H1 (cell line): ENCODE measurements around the gene SAXO1. TPM values are rescaled to one million over a fixed set of nuclear protein-coding genes. Genes with fewer than 3 reads are reported as not detected.
A peak's percentile ranks its signal among the peaks of the same experiment; 100 is the strongest.

Source experiments
- CTCF ChIA-PET: fragments of 300-600 bp; sonication (Branson Sonifier 250); formaldehyde crosslinking; loops from one replicate; lab custom pipeline; 2021; ENCODE audit not compliant: partially characterized antibody; lab: Charles Lee
- POLR2A ChIA-PET: fragments of 300-600 bp; sonication (Branson Sonifier 250); formaldehyde crosslinking; loops from one replicate; lab custom pipeline; 2021; ENCODE audit warnings: inconsistent platforms; ENCODE audit not compliant: partially characterized antibody; lab: Charles Lee
- DNase-seq, 2 experiments: peaks; one replicate each; pipeline versions ENCODE4 v3.0.0 to v3.0.0-alpha.2; 2010 to 2022; ENCODE audit warnings: low spot score in 2 of 2, low read depth in 1 of 2, mixed read lengths in 1 of 2
- FAIRE-seq: peaks from 2 replicates; lab custom pipeline; 2011; peaks lifted over from hg19 to GRCh38; lab: Jason Lieb, UNC
- H2AFZ ChIP-seq: 2 replicates; pipeline ENCODE4 v1.8.1; 2012; ENCODE audit warnings: low read length, inconsistent platforms
- H2AK5ac ChIP-seq: 2 replicates; pipeline ENCODE4 v1.6.1; 2013; ENCODE audit warnings: low read depth, low read length
- H2BK120ac ChIP-seq: replicated peaks from 2 replicates; pipeline ENCODE3; 2013; ENCODE audit warnings: low read depth, low read length, inconsistent platforms
- H2BK12ac ChIP-seq: 2 replicates; pipeline ENCODE4 v1.6.1; 2013; ENCODE audit warnings: low read depth, low read length
- H2BK15ac ChIP-seq: 2 replicates; pipeline ENCODE4 v1.6.1; 2013; ENCODE audit warnings: low read length
- H2BK20ac ChIP-seq: 2 replicates; pipeline ENCODE4 v1.6.1; 2013; ENCODE audit warnings: low read length
- H2BK5ac ChIP-seq: 2 replicates; pipeline ENCODE4 v1.6.1; 2013; ENCODE audit warnings: low read depth, low read length
- H3K14ac ChIP-seq: 2 replicates; pipeline ENCODE4 v1.6.1; 2013; ENCODE audit warnings: inconsistent platforms; ENCODE audit not compliant: insufficient read length
- H3K18ac ChIP-seq: 2 replicates; pipeline ENCODE4 v1.6.1; 2013; ENCODE audit warnings: low read length; ENCODE audit errors: extremely low read depth
- H3K23ac ChIP-seq: 2 replicates; pipeline ENCODE4 v1.6.1; 2013; ENCODE audit warnings: inconsistent platforms; ENCODE audit not compliant: insufficient read length
- H3K23me2 ChIP-seq: 2 replicates; pipeline ENCODE4 v1.6.1; 2013; ENCODE audit warnings: low read depth, low read length
- H3K27ac ChIP-seq: 2 replicates; pipeline ENCODE4 v1.6.1; 2011; ENCODE audit warnings: low read depth, low read length, inconsistent platforms
- H3K27me3 ChIP-seq, 4 experiments: replicated peaks in 1 of 4; 1 replicate in 1 of 4; 2 replicates in 3 of 4; pipeline versions ENCODE4 v1.6.1 to v1.8.1; 2011 to 2013; ENCODE audit warnings: low read length in 3 of 4, mild to moderate bottlenecking in 3 of 4, inconsistent platforms in 2 of 4, mixed read lengths in 2 of 4, moderate library complexity in 1 of 4; ENCODE audit not compliant: control insufficient read depth in 3 of 4, insufficient read depth in 3 of 4; ENCODE audit errors: extremely low read depth in 1 of 4
- H3K36me3 ChIP-seq, 4 experiments: 2 replicates each; pipeline versions ENCODE4 v1.6.1 to v1.8.1; 2011 to 2013; ENCODE audit warnings: mild to moderate bottlenecking in 4 of 4, low read length in 3 of 4, moderate library complexity in 2 of 4, control low read depth in 1 of 4, inconsistent platforms in 1 of 4; ENCODE audit not compliant: insufficient read depth in 4 of 4, control insufficient read depth in 2 of 4
- H3K4ac ChIP-seq: replicated peaks from 2 replicates; pipeline ENCODE3; 2013; ENCODE audit warnings: low read length, low read depth, mixed read lengths, inconsistent platforms; ENCODE audit not compliant: insufficient read length
- H3K4me1 ChIP-seq, 4 experiments: replicated peaks in 1 of 4; 1 replicate in 1 of 4; 2 replicates in 3 of 4; pipeline versions ENCODE4 v1.6.1 to v1.8.1; 2011 to 2013; ENCODE audit warnings: low read length in 3 of 4, inconsistent platforms in 2 of 4, mixed read lengths in 1 of 4; ENCODE audit not compliant: insufficient read depth in 4 of 4, control insufficient read depth in 3 of 4
- H3K4me2 ChIP-seq, 2 experiments: 2 replicates each; pipeline versions ENCODE4 v1.6.1 to v1.8.1; 2011 to 2013; ENCODE audit warnings: low read depth in 2 of 2, low read length in 2 of 2, control low read depth in 1 of 2, inconsistent platforms in 1 of 2, mild to moderate bottlenecking in 1 of 2; ENCODE audit not compliant: insufficient read depth in 1 of 2
- H3K4me3 ChIP-seq, 4 experiments: fragments of 200-600, 300-600 bp in 1 of 4; sonication (generic), shearing (Covaris generic), sonication (Bioruptor Twin) in 1 of 4; 2 replicates each; pipeline versions ENCODE4 v1.5.1 to v1.8.1; 2011 to 2016; ENCODE audit warnings: low read length in 4 of 4, low read depth in 3 of 4, control low read depth in 2 of 4, inconsistent platforms in 2 of 4, mild to moderate bottlenecking in 2 of 4, mixed read lengths in 1 of 4, moderate library complexity in 1 of 4; ENCODE audit not compliant: insufficient read depth in 2 of 4; ENCODE audit errors: extremely low read depth in 1 of 4
- H3K56ac ChIP-seq: replicated peaks from 2 replicates; pipeline ENCODE3; 2013; ENCODE audit warnings: low read depth, mild to moderate bottlenecking, mixed read lengths, low read length, inconsistent platforms; ENCODE audit not compliant: insufficient read length
- H3K79me1 ChIP-seq: 2 replicates; pipeline ENCODE4 v1.6.1; 2013; ENCODE audit warnings: low read depth, low read length, control low read depth
- H3K79me2 ChIP-seq, 2 experiments: 2 replicates each; pipeline versions ENCODE4 v1.6.1 to v1.8.1; 2012 to 2013; ENCODE audit warnings: low read length in 2 of 2, mild to moderate bottlenecking in 2 of 2, inconsistent platforms in 1 of 2; ENCODE audit not compliant: insufficient read depth in 2 of 2, control insufficient read depth in 1 of 2
- H3K9ac ChIP-seq, 4 experiments: replicated peaks in 1 of 4; 1 replicate in 1 of 4; 2 replicates in 3 of 4; pipeline versions ENCODE4 v1.6.1 to v1.8.1; 2011 to 2013; ENCODE audit warnings: low read depth in 3 of 4, low read length in 3 of 4, control low read depth in 2 of 4, mild to moderate bottlenecking in 2 of 4, moderate library complexity in 2 of 4, inconsistent platforms in 1 of 4; ENCODE audit errors: extremely low read depth in 1 of 4
- H3K9me3 ChIP-seq, 2 experiments: 2 replicates each; pipeline versions ENCODE4 v1.6.1 to v1.8.1; 2012 to 2013; ENCODE audit warnings: mild to moderate bottlenecking in 2 of 2, moderate library complexity in 2 of 2, control low read depth in 1 of 2, inconsistent platforms in 1 of 2, low read depth in 1 of 2, low read length in 1 of 2, mixed read lengths in 1 of 2; ENCODE audit not compliant: insufficient read depth in 2 of 2
- H4K20me1 ChIP-seq, 2 experiments: replicated peaks in 1 of 2; 2 replicates each; pipeline versions ENCODE3 to v1.8.1; 2011 to 2013; ENCODE audit warnings: inconsistent platforms in 2 of 2, low read length in 2 of 2, mild to moderate bottlenecking in 1 of 2; ENCODE audit not compliant: insufficient read depth in 2 of 2, control insufficient read depth in 1 of 2
- H4K5ac ChIP-seq: 2 replicates; pipeline ENCODE4 v1.6.1; 2013; ENCODE audit warnings: low read length, low read depth, mixed read lengths, inconsistent platforms; ENCODE audit not compliant: insufficient read length
- H4K8ac ChIP-seq: 2 replicates; pipeline ENCODE4 v1.8.0; 2013; ENCODE audit warnings: mild to moderate bottlenecking, moderate library complexity, low read length, inconsistent platforms; ENCODE audit not compliant: insufficient read depth; ENCODE audit errors: extremely low read depth
- H4K91ac ChIP-seq: replicated peaks from 2 replicates; pipeline ENCODE3; 2013; ENCODE audit warnings: low read length, mixed read lengths, inconsistent platforms; ENCODE audit not compliant: insufficient read length
- CTBP2 ChIP-seq: IDR thresholded peaks from 2 replicates; pipeline ENCODE4 v1.7.0; 2011; ENCODE audit warnings: borderline replicate concordance, mild to moderate bottlenecking, moderate library complexity, mixed read lengths, low read length; ENCODE audit not compliant: insufficient read depth, insufficient read length
- WGBS, 2 experiments: shearing (Covaris generic) in 1 of 2; methylation state at CpG; one replicate each; pipeline versions ENCODE4 v1.1.6 to v1.1.7; 2013 to 2015; ENCODE audit warnings: low lambda C conversion rate in 2 of 2, mixed read lengths in 2 of 2, inconsistent platforms in 1 of 2, low coverage in 1 of 2, missing lambda C conversion rate in 1 of 2; ENCODE audit not compliant: insufficient replicate concordance in 2 of 2, insufficient coverage in 1 of 2, insufficient read length in 1 of 2; ENCODE audit errors: extremely low coverage in 1 of 2, missing lambda C conversion rate in 1 of 2; 5-methylcytosine and 5-hydroxymethylcytosine counted together
- polyA plus RNA-seq, 7 experiments: library from polyadenylated mRNA; depleted of rRNA in 3 of 7; stranded (reverse) in 5 of 7; unstranded in 2 of 7; fragments of >200 nt in 5 of 7; fragments of 200-250 nt in 2 of 7; gene quantifications; 1 replicate in 5 of 7; 2 replicates in 1 of 7; 4 replicates in 1 of 7; pipeline versions ENCODE4 v1.2.1 to v1.2.3, GENCODE V29; 2011 to 2013; ENCODE audit warnings: missing spikeins in 2 of 7, mixed read lengths in 2 of 7
- total RNA-seq: library from RNA; stranded (reverse); fragmentation: NEBNext Ultra II Directional; extraction: Animal tissue kit (Norgen Biotek cat#: 25700); gene quantifications from 2 replicates; pipeline ENCODE4 v1.2.1, GENCODE V29; 2021

The SAXO1 gene
- total and polyA plus RNA-seq, 2 of the 8 experiments (the other 6 are each of a cell fraction or from before 2014, with no cell fraction given) = 0.11 to 0.20 TPM

- 81% methylated on average over 6 of the region's 6 CpGs; no CpG with 5 or more reads in 1 of the 2 experiments for WGBS, 2 experiments
- Histone ChIP-seq H2AFZ (0 out of 2 replicates have a peak overlapping the region, but pooled peaks have one; percentile 52), H3K4me3 (no peak overlapping the region), H2AK5ac (no peak overlapping the region), H2BK20ac (0 out of 2 replicates have a peak overlapping the region, but pooled peaks have one; percentile 55), H3K18ac (no peak overlapping the region), H4K20me1 (no peaks in the 10 kb centered on the region), H3K36me3 (no peaks in the 10 kb centered on the region), H3K14ac (no peak overlapping the region), H2BK12ac (no peak overlapping the region), H2BK120ac (no peak overlapping the region), H3K4ac (no peak overlapping the region), H3K23me2 (no peaks in the 10 kb centered on the region), H2BK5ac (no peak overlapping the region), H3K27me3 (no peaks in the 10 kb centered on the region; a peak in 1 of 7 replicates), H3K4me2 (no peak overlapping the region), H4K8ac (no peak overlapping the region), H4K5ac (no peak overlapping the region), H3K56ac (no peak overlapping the region), H3K79me1 (no peaks in the 10 kb centered on the region), H3K79me2 (no peaks in the 10 kb centered on the region), H4K91ac (no peak overlapping the region), H3K9ac (no peak overlapping the region), H3K9me3 (no peaks in the 10 kb centered on the region), H3K23ac (no peak overlapping the region), H3K4me1 (peaks cover 3 to 13% (median 8%) of the 10 kb centered on the region in 4 experiments), H3K27ac (no peak overlapping the region), H2BK15ac (no peak overlapping the region)
- no peak for DNase-seq
- CTCF ChIA-PET = interaction anchor here (0.9 to 1.7 kb wide), 5 partner anchors 12 to 656 kb away, joined by 3 to 5 read pairs (median 3); no protein-coding TSS in a partner anchor
- no peak for TF ChIP-seq CTBP2
- no peak for FAIRE-seq
- POLR2A ChIA-PET = no interaction called here
Observed at GRCh38 chr9:18910916-18911315, 122.1 kb downstream of the SAXO1 start.
